OCI-LY1 (cell line): ENCODE data around the gene PER2.

Source experiments
- H2AFZ ChIP-seq: fragments of 200-600 bp; sonication (generic), shearing (Covaris generic); 2 replicates; pipeline ENCODE4 v1.6.0; 2014; ENCODE audit warnings: antibody characterized with exemption, mild to moderate bottlenecking, low read length
- H3F3A ChIP-seq: fragments of 200-600 bp; sonication (generic), shearing (Covaris generic); 2 replicates; pipeline ENCODE4 v1.6.0; 2014; ENCODE audit warnings: mild to moderate bottlenecking, antibody characterized with exemption, low read length, moderate library complexity; ENCODE audit not compliant: insufficient read depth
- H3K27ac ChIP-seq: fragments of 200-600 bp; sonication (generic); 2 replicates; pipeline ENCODE4 v1.5.1; 2014; ENCODE audit warnings: low read length, mixed run types, mild to moderate bottlenecking, low read depth; ENCODE audit not compliant: poor library complexity, severe bottlenecking
- H3K27me3 ChIP-seq: fragments of 200-600 bp; sonication (generic); 2 replicates; pipeline ENCODE4 v1.6.0; 2014; ENCODE audit warnings: antibody characterized with exemption, mild to moderate bottlenecking, low read length, moderate library complexity; ENCODE audit not compliant: insufficient read depth
- H3K36me3 ChIP-seq: fragments of 200-600 bp; sonication (generic); 2 replicates; pipeline ENCODE4 v1.6.1; 2014; ENCODE audit warnings: mild to moderate bottlenecking, antibody characterized with exemption, low read length, moderate library complexity, mixed read lengths; ENCODE audit not compliant: insufficient read depth
- H3K4me1 ChIP-seq: fragments of 200-600 bp; sonication (generic); 2 replicates; pipeline ENCODE4 v1.5.1; 2014; ENCODE audit warnings: mild to moderate bottlenecking, low read length, moderate library complexity; ENCODE audit not compliant: insufficient read depth, severe bottlenecking
- H3K4me2 ChIP-seq: fragments of 200-600 bp; sonication (generic), shearing (Covaris generic); 2 replicates; pipeline ENCODE4 v1.6.1; 2014; ENCODE audit warnings: low read length
- H3K4me3 ChIP-seq: fragments of 200-600 bp; sonication (generic); 2 replicates; pipeline ENCODE4 v1.5.1; 2014; ENCODE audit warnings: low read length, low read depth, mild to moderate bottlenecking, mixed read lengths; ENCODE audit not compliant: poor library complexity, severe bottlenecking
- H3K79me2 ChIP-seq: fragments of 200-600 bp; shearing (Covaris generic); 2 replicates; pipeline ENCODE4 v1.6.1; 2016; ENCODE audit warnings: mixed run types, low read length, mixed read lengths; ENCODE audit not compliant: insufficient read depth
- H3K9ac ChIP-seq: fragments of 200-600 bp; sonication (generic), shearing (Covaris generic); 2 replicates; pipeline ENCODE4 v1.6.1; 2014; ENCODE audit warnings: mild to moderate bottlenecking, low read length, mixed read lengths
- H3K9me2 ChIP-seq: fragments of 200-600 bp; sonication (generic), shearing (Covaris generic); 2 replicates; pipeline ENCODE4 v1.6.1; 2014; ENCODE audit warnings: low read depth, mild to moderate bottlenecking, low read length, mixed read lengths
- H3K9me3 ChIP-seq: fragments of 200-600 bp; shearing (Covaris generic); 2 replicates; pipeline ENCODE4 v1.6.1; 2014; ENCODE audit warnings: low read length, mixed read lengths
- H4K20me1 ChIP-seq: fragments of 200-600 bp; sonication (generic), shearing (Covaris generic); 2 replicates; pipeline ENCODE4 v1.6.0; 2016; ENCODE audit warnings: mild to moderate bottlenecking, low read length; ENCODE audit not compliant: insufficient read depth
- CTCF ChIP-seq: fragments of 200-600 bp; sonication (generic), shearing (Covaris generic); IDR thresholded peaks from 2 replicates; pipeline ENCODE4 v1.5.1; 2017; ENCODE audit warnings: mild to moderate bottlenecking, antibody characterized with exemption, low read length, moderate library complexity, mixed read lengths
- EZH2 ChIP-seq: fragments of 200-600 bp; sonication (generic), shearing (Covaris generic); IDR thresholded peaks from 2 replicates; pipeline ENCODE4 v1.8.0; 2017; ENCODE audit warnings: borderline replicate concordance, mixed run types, mild to moderate bottlenecking, antibody characterized with exemption, low read length, moderate library complexity, mixed read lengths

The PER2 gene

DNA sequence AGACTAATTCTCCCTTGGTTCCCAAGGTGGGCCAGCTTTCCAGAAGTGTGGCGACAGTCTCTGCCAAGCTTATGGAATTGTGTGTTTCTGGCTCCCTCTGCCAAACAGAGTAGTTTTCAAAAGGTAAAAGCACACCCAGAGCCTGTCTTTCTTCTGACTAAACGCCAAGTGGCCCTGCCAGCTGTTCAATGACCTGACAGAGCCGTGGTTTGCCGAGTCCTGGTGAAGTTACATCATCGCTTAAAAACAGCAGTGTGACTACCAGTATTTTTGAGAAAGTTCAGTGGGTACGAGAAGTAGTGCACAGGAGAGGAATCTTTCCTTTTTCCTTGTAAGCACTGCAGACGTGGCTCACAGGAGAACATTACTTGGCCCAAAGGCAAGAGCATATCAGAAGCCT is 1.9 kb downstream of the PER2 start:
- no peaks in the 10 kb centered on the region for H3K9me3 ChIP-seq
- H3K4me1 ChIP-seq, result peaks cover 30% of the 10 kb centered on the region
- H3F3A ChIP-seq, result no peaks in the 10 kb centered on the region
- TF ChIP-seq CTCF, result no peak
- TF ChIP-seq EZH2, result no peak
- no peaks in the 10 kb centered on the region for H3K27me3 ChIP-seq
- H3K9ac ChIP-seq, result no peak overlapping the region
- H4K20me1 ChIP-seq, result no peaks in the 10 kb centered on the region
- H3K79me2 ChIP-seq, result no peaks in the 10 kb centered on the region
- H3K36me3 ChIP-seq, result no peaks in the 10 kb centered on the region
- no peak overlapping the region for H3K4me3 ChIP-seq
- H2AFZ ChIP-seq, result no peak overlapping the region
- no peak overlapping the region for H3K4me2 ChIP-seq
- H3K27ac ChIP-seq, result no peak overlapping the region
- no peaks in the 10 kb centered on the region for H3K9me2 ChIP-seq

- peaks cover 30% of the 10 kb centered on the region for H3K4me1 ChIP-seq
- no peak overlapping the region for H3K4me2 ChIP-seq
- H3K27me3 ChIP-seq, result no peaks in the 10 kb centered on the region
- no peaks in the 10 kb centered on the region for H3K36me3 ChIP-seq
- no peaks in the 10 kb centered on the region for H4K20me1 ChIP-seq
- H3K9me3 ChIP-seq, result no peaks in the 10 kb centered on the region
- no peak overlapping the region for H3K27ac ChIP-seq
- no peaks in the 10 kb centered on the region for H3K9me2 ChIP-seq
- no peaks in the 10 kb centered on the region for H3K79me2 ChIP-seq
- no peak overlapping the region for H3K4me3 ChIP-seq
- TF ChIP-seq EZH2 (no peak), CTCF (no peak)
- no peaks in the 10 kb centered on the region for H3F3A ChIP-seq
- no peak overlapping the region for H2AFZ ChIP-seq
- H3K9ac ChIP-seq, result no peak overlapping the region
These were observed 2.3 kb downstream of the PER2 start for GRCh38 chr2:238286095-238286494.

- Histone ChIP-seq H3K9me3 (no peaks in the 10 kb centered on the region), H3K4me2 (no peak overlapping the region), H3K4me1 (peaks cover 30% of the 10 kb centered on the region), H4K20me1 (no peaks in the 10 kb centered on the region), H3F3A (no peaks in the 10 kb centered on the region), H3K36me3 (no peaks in the 10 kb centered on the region), H2AFZ (no peak overlapping the region), H3K9ac (no peak overlapping the region), H3K27ac (no peak overlapping the region), H3K79me2 (no peaks in the 10 kb centered on the region), H3K9me2 (no peaks in the 10 kb centered on the region), H3K27me3 (no peaks in the 10 kb centered on the region), H3K4me3 (no peak overlapping the region)
- TF ChIP-seq CTCF (no peak), EZH2 (no peak)
These were observed 2.7 kb downstream of the PER2 start for GRCh38 chr2:238285653-238286082.
